ENCODE results near the gene GAK. TPM values are rescaled to one million over a fixed set of nuclear protein-coding genes. Genes with fewer than 3 reads are reported as not detected.

GAK gene
- total RNA-seq, 2 experiments from 2014 or later: 82.9 to 88.0 TPM

- Mint-ChIP-seq H3K9me3 (ENCODE audit: low read depth) (peaks cover 4% of the 10 kb centered on the region), H3K4me1 (peaks cover 9% of the 10 kb centered on the region), H3K27ac (no peak overlapping the region), H3K27me3 (no peaks in the 10 kb centered on the region), H3K36me3 (ENCODE audit: low read depth) (peaks cover 45% of the 10 kb centered on the region), H3K4me3 (no peak overlapping the region)
- POLR2A ChIA-PET: no interaction called here
- intact Hi-C loops (cut with DNase I, micrococcal nuclease): no loop called here
- CTCF ChIA-PET: no interaction called here
- DNase-seq (no peak), ATAC-seq (no peak)
Observed at GRCh38 chr4:857461-857860, 74.7 kb downstream of the GAK start.

DNA sequence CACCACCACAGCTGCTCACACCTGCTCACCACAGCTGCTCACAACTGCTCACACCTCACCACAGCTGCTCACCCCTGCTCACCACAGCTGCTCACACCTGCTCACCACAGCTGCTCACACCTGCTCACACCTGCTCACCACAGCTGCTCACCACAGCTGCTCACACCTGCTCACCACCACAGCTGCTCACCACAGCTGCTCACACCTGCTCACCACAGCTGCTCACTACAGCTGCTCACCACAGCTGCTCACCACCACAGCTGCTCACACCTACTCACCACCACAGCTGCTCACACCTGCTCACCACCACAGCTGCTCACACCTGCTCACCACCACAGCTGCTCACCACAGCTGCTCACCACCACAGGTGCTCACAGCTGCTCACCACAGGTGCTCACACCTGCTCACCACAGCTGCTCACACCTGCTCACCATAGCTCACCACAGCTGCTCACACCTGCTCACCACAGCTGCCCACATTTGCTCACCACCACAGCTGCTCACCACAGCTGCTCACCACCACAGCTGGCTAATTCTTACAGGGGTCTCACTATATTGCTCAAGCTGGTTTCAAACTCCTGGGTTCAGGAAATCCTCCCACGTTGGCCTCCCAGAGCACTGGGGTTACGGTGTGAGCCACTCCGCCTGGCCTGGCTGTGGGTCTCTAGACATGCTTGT, 75.8 kb downstream of the GAK start:
- DNase-seq (no peak), ATAC-seq (peak; percentile 26)
- H3K9me3 Mint-ChIP-seq (ENCODE audit: low read depth): peaks cover 4% of the 10 kb centered on the region
- ChIA-PET POLR2A (interaction anchor here (0.6 kb wide), 2 partner anchors 62 to 275 kb away, joined by 3 read pairs; no protein-coding TSS in a partner anchor), CTCF (no interaction called here)
- H3K4me3 Mint-ChIP-seq: peak overlapping the region; percentile 33
- no peaks in the 10 kb centered on the region for H3K27me3 Mint-ChIP-seq
- H3K27ac Mint-ChIP-seq: peak overlapping the region; percentile 82
- intact Hi-C loops (cut with DNase I, micrococcal nuclease): no loop called here
- H3K36me3 Mint-ChIP-seq (ENCODE audit: low read depth): peaks cover 38% of the 10 kb centered on the region
- H3K4me1 Mint-ChIP-seq: peaks cover 9% of the 10 kb centered on the region

DNA sequence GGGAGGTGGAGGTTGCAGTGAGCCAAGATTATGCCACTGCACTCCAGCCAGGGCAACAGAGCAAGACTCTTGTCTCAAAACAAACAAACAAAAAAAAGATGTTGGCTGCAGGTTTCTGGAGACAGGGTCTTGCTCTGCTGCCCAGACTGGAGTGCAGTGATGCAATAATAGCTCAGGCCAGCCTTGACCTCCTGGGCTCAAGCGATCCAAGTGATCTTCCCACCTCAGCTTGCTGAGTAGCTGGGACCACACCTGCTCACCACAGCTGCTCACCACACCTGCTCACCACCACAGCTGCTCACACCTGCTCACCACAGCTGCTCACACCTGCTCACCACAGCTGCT, 76.3 kb downstream of the GAK start:
- ChIA-PET CTCF (no interaction called here), POLR2A (interaction anchor here (0.6 kb wide), 1 partner anchor 62 kb away, joined by 3 read pairs; no protein-coding TSS in a partner anchor)
- H3K27me3 Mint-ChIP-seq: no peaks in the 10 kb centered on the region
- H3K4me3 Mint-ChIP-seq: no peak overlapping the region
- peak overlapping the region; percentile 13 for H3K27ac Mint-ChIP-seq
- intact Hi-C loops (cut with DNase I, micrococcal nuclease): no loop called here
- ATAC-seq (peak; percentile 19), DNase-seq (no peak)
- peaks cover 9% of the 10 kb centered on the region for H3K4me1 Mint-ChIP-seq
- H3K9me3 Mint-ChIP-seq (ENCODE audit: low read depth): peaks cover 4% of the 10 kb centered on the region
- H3K36me3 Mint-ChIP-seq (ENCODE audit: low read depth): peaks cover 35% of the 10 kb centered on the region

GRCh38 chr4:854356-854755, 77.8 kb downstream of the GAK start:
- ChIA-PET POLR2A (no interaction called here), CTCF (no interaction called here)
- no peak overlapping the region for H3K4me3 Mint-ChIP-seq

DNA sequence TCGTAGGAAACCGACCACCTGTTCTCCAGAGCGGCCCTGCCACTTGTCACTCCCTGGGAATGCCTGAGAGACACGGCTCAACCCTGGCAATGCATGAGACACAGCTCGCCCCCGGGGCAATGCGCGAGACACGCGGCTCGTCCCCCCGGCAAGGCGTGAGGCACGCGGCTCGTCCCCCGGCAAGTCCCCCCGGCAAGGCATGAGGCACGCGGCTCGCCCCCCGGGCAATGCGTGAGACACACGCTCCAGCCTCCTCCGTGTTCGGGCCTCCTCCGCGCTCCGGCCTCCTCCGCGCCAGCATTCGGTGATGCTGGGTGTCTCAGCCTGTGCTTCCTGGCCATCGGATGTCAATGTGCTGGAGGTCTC, 78.7 kb downstream of the GAK start:
- Mint-ChIP-seq H3K27me3 (no peaks in the 10 kb centered on the region), H3K36me3 (ENCODE audit: low read depth) (peaks cover 27% of the 10 kb centered on the region), H3K27ac (no peak overlapping the region), H3K9me3 (ENCODE audit: low read depth) (peaks cover 4% of the 10 kb centered on the region), H3K4me3 (no peak overlapping the region), H3K4me1 (peaks cover 9% of the 10 kb centered on the region)
- ChIA-PET CTCF (interaction anchor here (0.8 kb wide), 1 partner anchor 134 kb away, joined by 3 read pairs; no protein-coding TSS in a partner anchor), POLR2A (no interaction called here)
- DNase-seq: no peak
- no peak for ATAC-seq
- intact Hi-C loops (cut with DNase I, micrococcal nuclease): no loop called here

More at GRCh38 chr4:854356-854755, 77.8 kb downstream of the GAK start:
- Mint-ChIP-seq H3K27ac (no peak overlapping the region), H3K36me3 (ENCODE audit: low read depth) (peaks cover 30% of the 10 kb centered on the region), H3K4me1 (peaks cover 9% of the 10 kb centered on the region), H3K9me3 (ENCODE audit: low read depth) (peaks cover 4% of the 10 kb centered on the region), H3K27me3 (no peaks in the 10 kb centered on the region)
- intact Hi-C loops (cut with DNase I, micrococcal nuclease): no loop called here
- ATAC-seq (no peak), DNase-seq (no peak)

DNA sequence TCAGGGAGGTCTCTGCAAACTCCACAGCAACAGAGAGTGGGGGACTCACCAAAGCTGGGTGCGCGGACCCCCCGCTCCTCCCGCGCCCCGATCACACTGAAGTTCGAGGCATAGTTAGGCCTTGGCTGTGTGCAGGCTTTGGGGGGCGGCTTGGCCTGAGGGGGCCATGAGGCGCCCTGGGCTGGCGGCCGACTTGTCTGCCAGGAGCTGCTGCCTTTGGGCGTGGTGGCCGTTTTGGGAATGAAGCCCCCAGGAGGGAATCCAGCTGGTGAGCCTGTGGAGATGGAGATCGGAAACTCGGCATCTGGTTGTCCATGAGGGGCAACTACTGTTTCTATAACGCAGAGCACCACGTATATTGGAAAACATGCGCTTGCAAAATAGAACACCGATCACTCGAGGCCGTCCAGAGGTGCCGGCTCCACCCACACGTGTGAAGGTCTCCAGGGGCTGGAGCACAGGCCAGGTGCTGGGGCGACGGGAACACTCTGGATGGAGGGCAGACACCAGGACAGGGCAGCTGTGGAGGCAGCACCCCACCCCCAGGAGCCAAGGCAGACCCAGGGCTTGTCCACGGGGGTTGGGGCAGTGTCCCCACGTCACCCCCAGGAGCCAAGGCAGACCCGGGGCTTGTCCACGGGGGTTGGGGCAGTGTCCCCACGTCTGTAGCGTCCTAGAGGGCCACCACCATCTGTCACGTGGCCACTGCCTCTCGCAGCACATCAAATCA, 80.2 kb downstream of the GAK start:
- Mint-ChIP-seq H3K9me3 (ENCODE audit: low read depth) (peaks cover 4% of the 10 kb centered on the region), H3K4me1 (peaks cover 7% of the 10 kb centered on the region), H3K4me3 (no peak overlapping the region), H3K27ac (no peak overlapping the region), H3K36me3 (ENCODE audit: low read depth) (peaks cover 15% of the 10 kb centered on the region), H3K27me3 (no peaks in the 10 kb centered on the region)
- no peak for ATAC-seq
- DNase-seq: no peak
- ChIA-PET CTCF (no interaction called here), POLR2A (no interaction called here)
- intact Hi-C loops (cut with DNase I, micrococcal nuclease): no loop called here

GRCh38 chr4:850323-850945, 81.7 kb downstream of the GAK start:
- no peak for DNase-seq
- Mint-ChIP-seq H3K4me1 (no peaks in the 10 kb centered on the region), H3K36me3 (ENCODE audit: low read depth) (peaks cover 8% of the 10 kb centered on the region), H3K27ac (no peak overlapping the region), H3K27me3 (no peaks in the 10 kb centered on the region), H3K9me3 (ENCODE audit: low read depth) (no peaks in the 10 kb centered on the region), H3K4me3 (no peak overlapping the region)
- intact Hi-C loops (cut with DNase I, micrococcal nuclease): no loop called here
- CTCF ChIA-PET: interaction anchor here (0.6 to 0.7 kb wide), 2 partner anchors 74 to 93 kb away, joined by 3 read pairs; no protein-coding TSS in a partner anchor
- ATAC-seq: no peak
- POLR2A ChIA-PET: no interaction called here

GRCh38 chr4:849478-850175, 82.5 kb downstream of the GAK start:
- H3K9me3 Mint-ChIP-seq (ENCODE audit: low read depth): no peaks in the 10 kb centered on the region
- H3K27me3 Mint-ChIP-seq: no peaks in the 10 kb centered on the region
- ChIA-PET CTCF (interaction anchor here (0.6 kb wide), 1 partner anchor 14 kb away, joined by 3 read pairs; no protein-coding TSS in a partner anchor), POLR2A (no interaction called here)
- H3K27ac Mint-ChIP-seq: no peak overlapping the region
- no peak for DNase-seq
- ATAC-seq: no peak
- no peak overlapping the region for H3K4me3 Mint-ChIP-seq
- peaks cover 7% of the 10 kb centered on the region for H3K36me3 Mint-ChIP-seq (ENCODE audit: low read depth)
- H3K4me1 Mint-ChIP-seq: no peaks in the 10 kb centered on the region
- intact Hi-C loops (cut with DNase I, micrococcal nuclease): no loop called here

DNA sequence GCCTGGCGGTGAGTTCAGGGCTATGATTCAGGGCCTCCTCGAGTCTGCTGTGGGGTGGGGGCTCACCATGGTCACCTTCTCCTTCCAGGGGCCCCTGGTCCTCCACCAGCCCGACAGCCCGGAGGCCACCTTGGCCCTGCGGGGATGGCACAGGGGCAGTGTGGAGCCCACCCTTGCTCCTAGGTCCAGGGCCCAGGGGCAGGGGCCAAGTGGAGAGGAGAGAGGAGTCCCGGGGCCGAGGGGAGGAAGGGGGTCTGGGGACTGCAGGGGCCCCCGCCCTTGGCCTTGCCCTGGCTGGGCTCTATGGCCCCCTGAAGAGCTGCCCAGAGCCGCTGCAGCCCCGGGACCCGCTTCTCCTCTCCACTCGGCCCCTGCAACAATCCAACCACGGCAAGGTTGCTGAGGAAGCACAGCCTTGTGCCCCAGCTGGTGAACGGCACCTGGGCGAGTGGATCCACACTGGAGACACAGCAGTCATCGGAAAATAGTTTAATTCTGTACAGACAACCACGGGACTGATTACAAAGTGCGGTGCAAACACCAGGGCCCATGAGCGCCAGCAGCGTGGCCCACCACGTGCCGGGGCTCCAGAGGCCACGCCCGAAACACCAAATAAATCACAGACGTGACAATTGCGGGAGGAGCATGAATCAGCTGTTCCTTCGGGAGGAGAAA, 83.2 kb downstream of the GAK start:
- H3K27me3 Mint-ChIP-seq: no peaks in the 10 kb centered on the region
- H3K36me3 Mint-ChIP-seq (ENCODE audit: low read depth): peaks cover 10% of the 10 kb centered on the region
- CTCF ChIA-PET: no interaction called here
- H3K4me3 Mint-ChIP-seq: no peak overlapping the region
- intact Hi-C loops (cut with DNase I, micrococcal nuclease): no loop called here
- no peaks in the 10 kb centered on the region for H3K4me1 Mint-ChIP-seq
- DNase-seq (no peak), ATAC-seq (no peak)
- peaks cover 2% of the 10 kb centered on the region for H3K9me3 Mint-ChIP-seq (ENCODE audit: low read depth)
- H3K27ac Mint-ChIP-seq: no peak overlapping the region
- POLR2A ChIA-PET: no interaction called here

DNA sequence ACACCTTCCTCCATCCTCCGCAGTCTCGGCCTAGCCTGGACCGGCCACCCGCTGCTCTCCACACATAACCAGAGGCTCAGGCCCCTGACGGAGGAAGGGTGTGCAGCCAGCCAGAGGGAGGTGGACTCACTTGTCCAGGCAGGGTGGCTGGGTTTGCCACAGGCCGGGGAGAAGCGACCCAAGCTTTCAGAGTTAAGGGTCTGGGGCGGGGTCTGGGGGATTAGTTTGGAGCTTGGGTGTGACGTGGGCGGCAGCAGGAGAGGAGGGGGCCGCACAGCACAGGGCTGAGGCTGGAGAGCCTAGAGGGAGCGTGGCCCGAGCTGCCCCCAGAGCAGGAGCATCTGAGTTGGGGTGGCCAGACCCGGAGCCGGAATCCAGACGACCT, 83.8 kb downstream of the GAK start:
- intact Hi-C loops (cut with DNase I, micrococcal nuclease): no loop called here
- Mint-ChIP-seq H3K9me3 (ENCODE audit: low read depth) (peaks cover 2% of the 10 kb centered on the region), H3K27me3 (no peaks in the 10 kb centered on the region), H3K4me1 (no peaks in the 10 kb centered on the region), H3K27ac (no peak overlapping the region), H3K4me3 (no peak overlapping the region), H3K36me3 (ENCODE audit: low read depth) (peaks cover 10% of the 10 kb centered on the region)
- no peak for ATAC-seq
- CTCF ChIA-PET: interaction anchor here (1.1 kb wide), 1 partner anchor 31 kb away, joined by 3 read pairs; no protein-coding TSS in a partner anchor
- POLR2A ChIA-PET: no interaction called here
- no peak for DNase-seq

GRCh38 chr4:845836-846251, 86.3 kb downstream of the GAK start:
- ChIA-PET CTCF (no interaction called here), POLR2A (no interaction called here)
- H3K27me3 Mint-ChIP-seq: no peaks in the 10 kb centered on the region
- H3K36me3 Mint-ChIP-seq (ENCODE audit: low read depth): peaks cover 15% of the 10 kb centered on the region
- intact Hi-C loops (cut with DNase I, micrococcal nuclease): no loop called here
- H3K4me1 Mint-ChIP-seq: no peaks in the 10 kb centered on the region
- DNase-seq (no peak), ATAC-seq (no peak)
- H3K9me3 Mint-ChIP-seq (ENCODE audit: low read depth): peaks cover 4% of the 10 kb centered on the region
- H3K27ac Mint-ChIP-seq: no peak overlapping the region
- H3K4me3 Mint-ChIP-seq: no peak overlapping the region

All from activated CD4-positive, alpha-beta T cell treated with anti-CD3 and anti-CD28 coated beads for 36 hours (primary cell).